H1 (cell line): Measurements from ENCODE around the gene TYRP1. TPM values are rescaled to one million over a fixed set of nuclear protein-coding genes. Genes with fewer than 3 reads are reported as not detected.

Experiments used
- CTCF ChIA-PET: fragments of 300-600 bp; sonication (Branson Sonifier 250); formaldehyde crosslinking; loops from one replicate; lab custom pipeline; 2021; ENCODE audit not compliant: partially characterized antibody; lab: Charles Lee
- POLR2A ChIA-PET: fragments of 300-600 bp; sonication (Branson Sonifier 250); formaldehyde crosslinking; loops from one replicate; lab custom pipeline; 2021; ENCODE audit warnings: inconsistent platforms; ENCODE audit not compliant: partially characterized antibody; lab: Charles Lee
- DNase-seq, 2 experiments: peaks; one replicate each; pipeline versions ENCODE4 v3.0.0 to v3.0.0-alpha.2; 2010 to 2022; ENCODE audit warnings: low spot score in 2 of 2, low read depth in 1 of 2, mixed read lengths in 1 of 2
- FAIRE-seq: peaks from 2 replicates; lab custom pipeline; 2011; peaks lifted over from hg19 to GRCh38; lab: Jason Lieb, UNC
- H2AFZ ChIP-seq: 2 replicates; pipeline ENCODE4 v1.8.1; 2012; ENCODE audit warnings: low read length, inconsistent platforms
- H2AK5ac ChIP-seq: 2 replicates; pipeline ENCODE4 v1.6.1; 2013; ENCODE audit warnings: low read depth, low read length
- H2BK120ac ChIP-seq: replicated peaks from 2 replicates; pipeline ENCODE3; 2013; ENCODE audit warnings: low read depth, low read length, inconsistent platforms
- H2BK12ac ChIP-seq: 2 replicates; pipeline ENCODE4 v1.6.1; 2013; ENCODE audit warnings: low read depth, low read length
- H2BK15ac ChIP-seq: 2 replicates; pipeline ENCODE4 v1.6.1; 2013; ENCODE audit warnings: low read length
- H2BK20ac ChIP-seq: 2 replicates; pipeline ENCODE4 v1.6.1; 2013; ENCODE audit warnings: low read length
- H2BK5ac ChIP-seq: 2 replicates; pipeline ENCODE4 v1.6.1; 2013; ENCODE audit warnings: low read depth, low read length
- H3K14ac ChIP-seq: 2 replicates; pipeline ENCODE4 v1.6.1; 2013; ENCODE audit warnings: inconsistent platforms; ENCODE audit not compliant: insufficient read length
- H3K18ac ChIP-seq: 2 replicates; pipeline ENCODE4 v1.6.1; 2013; ENCODE audit warnings: low read length; ENCODE audit errors: extremely low read depth
- H3K23ac ChIP-seq: 2 replicates; pipeline ENCODE4 v1.6.1; 2013; ENCODE audit warnings: inconsistent platforms; ENCODE audit not compliant: insufficient read length
- H3K23me2 ChIP-seq: 2 replicates; pipeline ENCODE4 v1.6.1; 2013; ENCODE audit warnings: low read depth, low read length
- H3K27ac ChIP-seq: 2 replicates; pipeline ENCODE4 v1.6.1; 2011; ENCODE audit warnings: low read depth, low read length, inconsistent platforms
- H3K27me3 ChIP-seq, 4 experiments: replicated peaks in 1 of 4; 1 replicate in 1 of 4; 2 replicates in 3 of 4; pipeline versions ENCODE4 v1.6.1 to v1.8.1; 2011 to 2013; ENCODE audit warnings: low read length in 3 of 4, mild to moderate bottlenecking in 3 of 4, inconsistent platforms in 2 of 4, mixed read lengths in 2 of 4, moderate library complexity in 1 of 4; ENCODE audit not compliant: control insufficient read depth in 3 of 4, insufficient read depth in 3 of 4; ENCODE audit errors: extremely low read depth in 1 of 4
- H3K36me3 ChIP-seq, 4 experiments: 2 replicates each; pipeline versions ENCODE4 v1.6.1 to v1.8.1; 2011 to 2013; ENCODE audit warnings: mild to moderate bottlenecking in 4 of 4, low read length in 3 of 4, moderate library complexity in 2 of 4, control low read depth in 1 of 4, inconsistent platforms in 1 of 4; ENCODE audit not compliant: insufficient read depth in 4 of 4, control insufficient read depth in 2 of 4
- H3K4ac ChIP-seq: replicated peaks from 2 replicates; pipeline ENCODE3; 2013; ENCODE audit warnings: low read length, low read depth, mixed read lengths, inconsistent platforms; ENCODE audit not compliant: insufficient read length
- H3K4me1 ChIP-seq, 4 experiments: replicated peaks in 1 of 4; 1 replicate in 1 of 4; 2 replicates in 3 of 4; pipeline versions ENCODE4 v1.6.1 to v1.8.1; 2011 to 2013; ENCODE audit warnings: low read length in 3 of 4, inconsistent platforms in 2 of 4, mixed read lengths in 1 of 4; ENCODE audit not compliant: insufficient read depth in 4 of 4, control insufficient read depth in 3 of 4
- H3K4me2 ChIP-seq, 2 experiments: 2 replicates each; pipeline versions ENCODE4 v1.6.1 to v1.8.1; 2011 to 2013; ENCODE audit warnings: low read depth in 2 of 2, low read length in 2 of 2, control low read depth in 1 of 2, inconsistent platforms in 1 of 2, mild to moderate bottlenecking in 1 of 2; ENCODE audit not compliant: insufficient read depth in 1 of 2
- H3K4me3 ChIP-seq, 4 experiments: fragments of 200-600, 300-600 bp in 1 of 4; sonication (generic), shearing (Covaris generic), sonication (Bioruptor Twin) in 1 of 4; 2 replicates each; pipeline versions ENCODE4 v1.5.1 to v1.8.1; 2011 to 2016; ENCODE audit warnings: low read length in 4 of 4, low read depth in 3 of 4, control low read depth in 2 of 4, inconsistent platforms in 2 of 4, mild to moderate bottlenecking in 2 of 4, mixed read lengths in 1 of 4, moderate library complexity in 1 of 4; ENCODE audit not compliant: insufficient read depth in 2 of 4; ENCODE audit errors: extremely low read depth in 1 of 4
- H3K56ac ChIP-seq: replicated peaks from 2 replicates; pipeline ENCODE3; 2013; ENCODE audit warnings: low read depth, mild to moderate bottlenecking, mixed read lengths, low read length, inconsistent platforms; ENCODE audit not compliant: insufficient read length
- H3K79me1 ChIP-seq: 2 replicates; pipeline ENCODE4 v1.6.1; 2013; ENCODE audit warnings: low read depth, low read length, control low read depth
- H3K79me2 ChIP-seq, 2 experiments: 2 replicates each; pipeline versions ENCODE4 v1.6.1 to v1.8.1; 2012 to 2013; ENCODE audit warnings: low read length in 2 of 2, mild to moderate bottlenecking in 2 of 2, inconsistent platforms in 1 of 2; ENCODE audit not compliant: insufficient read depth in 2 of 2, control insufficient read depth in 1 of 2
- H3K9ac ChIP-seq, 4 experiments: replicated peaks in 1 of 4; 1 replicate in 1 of 4; 2 replicates in 3 of 4; pipeline versions ENCODE4 v1.6.1 to v1.8.1; 2011 to 2013; ENCODE audit warnings: low read depth in 3 of 4, low read length in 3 of 4, control low read depth in 2 of 4, mild to moderate bottlenecking in 2 of 4, moderate library complexity in 2 of 4, inconsistent platforms in 1 of 4; ENCODE audit errors: extremely low read depth in 1 of 4
- H3K9me3 ChIP-seq, 2 experiments: 2 replicates each; pipeline versions ENCODE4 v1.6.1 to v1.8.1; 2012 to 2013; ENCODE audit warnings: mild to moderate bottlenecking in 2 of 2, moderate library complexity in 2 of 2, control low read depth in 1 of 2, inconsistent platforms in 1 of 2, low read depth in 1 of 2, low read length in 1 of 2, mixed read lengths in 1 of 2; ENCODE audit not compliant: insufficient read depth in 2 of 2
- H4K20me1 ChIP-seq, 2 experiments: replicated peaks in 1 of 2; 2 replicates each; pipeline versions ENCODE3 to v1.8.1; 2011 to 2013; ENCODE audit warnings: inconsistent platforms in 2 of 2, low read length in 2 of 2, mild to moderate bottlenecking in 1 of 2; ENCODE audit not compliant: insufficient read depth in 2 of 2, control insufficient read depth in 1 of 2
- H4K5ac ChIP-seq: 2 replicates; pipeline ENCODE4 v1.6.1; 2013; ENCODE audit warnings: low read length, low read depth, mixed read lengths, inconsistent platforms; ENCODE audit not compliant: insufficient read length
- H4K8ac ChIP-seq: 2 replicates; pipeline ENCODE4 v1.8.0; 2013; ENCODE audit warnings: mild to moderate bottlenecking, moderate library complexity, low read length, inconsistent platforms; ENCODE audit not compliant: insufficient read depth; ENCODE audit errors: extremely low read depth
- H4K91ac ChIP-seq: replicated peaks from 2 replicates; pipeline ENCODE3; 2013; ENCODE audit warnings: low read length, mixed read lengths, inconsistent platforms; ENCODE audit not compliant: insufficient read length
- ATF3 ChIP-seq: IDR thresholded peaks from 2 replicates; pipeline ENCODE4 v1.6.1; 2011; ENCODE audit warnings: low read depth, mild to moderate bottlenecking, low read length; ENCODE audit not compliant: insufficient read depth
- BACH1 ChIP-seq: IDR thresholded peaks from 2 replicates; pipeline ENCODE4 v1.6.1; 2012; ENCODE audit warnings: low read length, improper control_type of control experiment
- MAFK ChIP-seq: IDR thresholded peaks from 2 replicates; pipeline ENCODE4 v1.6.1; 2012; ENCODE audit warnings: low read depth, mild to moderate bottlenecking, improper control_type of control experiment, low read length
- NANOG ChIP-seq: IDR thresholded peaks from 2 replicates; pipeline ENCODE4 v1.6.1; 2011; ENCODE audit warnings: low read length, low read depth, mild to moderate bottlenecking, inconsistent platforms; ENCODE audit not compliant: insufficient read depth, poor library complexity, severe bottlenecking
- RXRA ChIP-seq: IDR thresholded peaks from 2 replicates; pipeline ENCODE4 v1.6.1; 2011; ENCODE audit warnings: low read depth, mild to moderate bottlenecking, low read length, moderate library complexity; ENCODE audit not compliant: insufficient read depth
- SIN3A ChIP-seq, 2 experiments: IDR thresholded peaks in 1 of 2; conservative IDR thresholded peaks in 1 of 2; 2 replicates each; pipeline ENCODE4 v1.6.1; 2011 to 2012; ENCODE audit warnings: low read length in 2 of 2, improper control_type of control experiment in 1 of 2, low read depth in 1 of 2, mild to moderate bottlenecking in 1 of 2
- SIRT6 ChIP-seq: IDR thresholded peaks from one replicate; pipeline ENCODE4 v1.7.1; 2012; ENCODE audit warnings: low read length, inconsistent platforms
- SP4 ChIP-seq: IDR thresholded peaks from 2 replicates; pipeline ENCODE4 v1.6.1; 2012; ENCODE audit warnings: low read length, inconsistent platforms
- TCF12 ChIP-seq: IDR thresholded peaks from 2 replicates; pipeline ENCODE4 v1.6.1; 2011; ENCODE audit warnings: low read depth, mild to moderate bottlenecking, low read length
- USF2 ChIP-seq: IDR thresholded peaks from 2 replicates; pipeline ENCODE4 v1.6.1; 2011; ENCODE audit warnings: low read length, improper control_type of control experiment
- YY1 ChIP-seq: IDR thresholded peaks from 2 replicates; pipeline ENCODE4 v1.6.1; 2011; ENCODE audit warnings: low read depth, mild to moderate bottlenecking, low read length
- WGBS, 2 experiments: shearing (Covaris generic) in 1 of 2; methylation state at CpG; one replicate each; pipeline versions ENCODE4 v1.1.6 to v1.1.7; 2013 to 2015; ENCODE audit warnings: low lambda C conversion rate in 2 of 2, mixed read lengths in 2 of 2, inconsistent platforms in 1 of 2, low coverage in 1 of 2, missing lambda C conversion rate in 1 of 2; ENCODE audit not compliant: insufficient replicate concordance in 2 of 2, insufficient coverage in 1 of 2, insufficient read length in 1 of 2; ENCODE audit errors: extremely low coverage in 1 of 2, missing lambda C conversion rate in 1 of 2; 5-methylcytosine and 5-hydroxymethylcytosine counted together
- polyA plus RNA-seq, 7 experiments: library from polyadenylated mRNA; depleted of rRNA in 3 of 7; stranded (reverse) in 5 of 7; unstranded in 2 of 7; fragments of >200 nt in 5 of 7; fragments of 200-250 nt in 2 of 7; gene quantifications; 1 replicate in 5 of 7; 2 replicates in 1 of 7; 4 replicates in 1 of 7; pipeline versions ENCODE4 v1.2.1 to v1.2.3, GENCODE V29; 2011 to 2013; ENCODE audit warnings: missing spikeins in 2 of 7, mixed read lengths in 2 of 7
- total RNA-seq: library from RNA; stranded (reverse); fragmentation: NEBNext Ultra II Directional; extraction: Animal tissue kit (Norgen Biotek cat#: 25700); gene quantifications from 2 replicates; pipeline ENCODE4 v1.2.1, GENCODE V29; 2021
- TF ChIP-seq, protein P1 (sequence below): IDR thresholded peaks from 2 replicates; pipeline ENCODE4 v1.6.1; 2012; ENCODE audit warnings: inconsistent platforms

TYRP1 gene
- total and polyA plus RNA-seq, 2 of the 8 experiments (the other 6 are each of a cell fraction or from before 2014, with no cell fraction given), result 0.15 TPM; not detected in 1

DNA sequence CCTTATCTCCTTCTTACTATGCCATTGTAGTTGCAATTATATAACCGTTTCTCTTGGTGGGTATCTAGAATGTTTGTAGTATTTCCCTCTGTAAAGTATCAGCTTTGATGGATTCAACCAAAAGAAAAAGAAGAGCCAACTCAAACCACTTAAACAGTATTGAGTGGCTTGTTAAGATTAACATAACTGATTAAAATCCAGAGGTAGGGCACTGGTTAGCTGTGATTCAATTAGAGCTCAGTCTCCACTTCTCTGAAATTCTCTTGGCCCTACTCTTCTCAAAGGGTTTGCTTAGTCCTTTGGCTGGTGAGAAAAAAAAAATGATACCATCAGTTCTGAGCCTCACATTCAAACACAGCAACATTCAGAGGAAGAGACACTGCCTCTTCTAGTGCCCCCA, 37.0 kb downstream of the TYRP1 start:
- Histone ChIP-seq H3K27me3 (no peaks in the 10 kb centered on the region), H3K23me2 (no peaks in the 10 kb centered on the region), H2BK20ac (no peak overlapping the region), H3K4me1 (no peaks in the 10 kb centered on the region), H2BK12ac (no peak overlapping the region), H3K4me3 (no peak overlapping the region), H2BK120ac (no peak overlapping the region), H3K36me3 (no peaks in the 10 kb centered on the region), H2AK5ac (no peak overlapping the region), H3K4ac (no peak overlapping the region), H3K9me3 (peaks cover 0 to 4% of the 10 kb centered on the region in 2 experiments; a peak in 2 of 4 replicates), H3K23ac (no peak overlapping the region), H3K27ac (no peak overlapping the region), H3K4me2 (no peak overlapping the region), H3K56ac (no peak overlapping the region), H3K18ac (no peak overlapping the region), H4K91ac (no peak overlapping the region), H4K5ac (no peak overlapping the region), H2BK15ac (no peak overlapping the region), H3K9ac (no peak overlapping the region), H3K79me1 (no peaks in the 10 kb centered on the region), H3K79me2 (no peaks in the 10 kb centered on the region), H2AFZ (peak overlapping the region; percentile 65; the same call in 1 of the 2 replicates), H2BK5ac (no peak overlapping the region), H4K20me1 (no peaks in the 10 kb centered on the region), H4K8ac (no peak overlapping the region), H3K14ac (no peak overlapping the region)
- WGBS, 2 experiments, result 94% methylated on average over 1 of the region's 1 CpG; no CpG with 5 or more reads in 1 of the 2 experiments
- ChIA-PET CTCF (interaction anchor here (0.7 to 2.6 kb wide), 4 partner anchors 8 to 167 kb away, joined by 3 to 8 read pairs (median 4); partner anchors contain the start of gene LURAP1L), POLR2A (no interaction called here)
- no peak for DNase-seq
- no peak for FAIRE-seq
- TF ChIP-seq SP4 (no peak), SIRT6 (no peak), RXRA (no peak), USF2 (no peak), YY1 (no peak), TCF12 (no peak), ATF3 (no peak), MAFK (no peak), SIN3A (conservative IDR thresholded peaks at IDR 0.05 in 1 of 2, IDR thresholded peaks at IDR 0.05 in 1 of 2; ENCODE audit: low read depth in 1 of 2, low read length in 2 of 2) (no peak), BACH1 (no peak), NANOG (no peak)
- TF ChIP-seq, protein P1, sequence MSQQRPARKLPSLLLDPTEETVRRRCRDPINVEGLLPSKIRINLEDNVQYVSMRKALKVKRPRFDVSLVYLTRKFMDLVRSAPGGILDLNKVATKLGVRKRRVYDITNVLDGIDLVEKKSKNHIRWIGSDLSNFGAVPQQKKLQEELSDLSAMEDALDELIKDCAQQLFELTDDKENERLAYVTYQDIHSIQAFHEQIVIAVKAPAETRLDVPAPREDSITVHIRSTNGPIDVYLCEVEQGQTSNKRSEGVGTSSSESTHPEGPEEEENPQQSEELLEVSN, result no peak
